Effector CD4-positive, alpha-beta T cell (primary cell): Measurements from ENCODE around the gene TCP11.
A peak's percentile ranks its signal among the peaks of the same experiment; 100 is the strongest.
"Not testable (repeated sequence)": the region's sequence is repeated elsewhere in the genome, so short reads cannot be mapped to it uniquely, and the experiment has no call there.

Experiments
- DNase-seq: peaks from one replicate; pipeline ENCODE4 v3.0.0-alpha.2; 2020

Gene TCP11

DNA sequence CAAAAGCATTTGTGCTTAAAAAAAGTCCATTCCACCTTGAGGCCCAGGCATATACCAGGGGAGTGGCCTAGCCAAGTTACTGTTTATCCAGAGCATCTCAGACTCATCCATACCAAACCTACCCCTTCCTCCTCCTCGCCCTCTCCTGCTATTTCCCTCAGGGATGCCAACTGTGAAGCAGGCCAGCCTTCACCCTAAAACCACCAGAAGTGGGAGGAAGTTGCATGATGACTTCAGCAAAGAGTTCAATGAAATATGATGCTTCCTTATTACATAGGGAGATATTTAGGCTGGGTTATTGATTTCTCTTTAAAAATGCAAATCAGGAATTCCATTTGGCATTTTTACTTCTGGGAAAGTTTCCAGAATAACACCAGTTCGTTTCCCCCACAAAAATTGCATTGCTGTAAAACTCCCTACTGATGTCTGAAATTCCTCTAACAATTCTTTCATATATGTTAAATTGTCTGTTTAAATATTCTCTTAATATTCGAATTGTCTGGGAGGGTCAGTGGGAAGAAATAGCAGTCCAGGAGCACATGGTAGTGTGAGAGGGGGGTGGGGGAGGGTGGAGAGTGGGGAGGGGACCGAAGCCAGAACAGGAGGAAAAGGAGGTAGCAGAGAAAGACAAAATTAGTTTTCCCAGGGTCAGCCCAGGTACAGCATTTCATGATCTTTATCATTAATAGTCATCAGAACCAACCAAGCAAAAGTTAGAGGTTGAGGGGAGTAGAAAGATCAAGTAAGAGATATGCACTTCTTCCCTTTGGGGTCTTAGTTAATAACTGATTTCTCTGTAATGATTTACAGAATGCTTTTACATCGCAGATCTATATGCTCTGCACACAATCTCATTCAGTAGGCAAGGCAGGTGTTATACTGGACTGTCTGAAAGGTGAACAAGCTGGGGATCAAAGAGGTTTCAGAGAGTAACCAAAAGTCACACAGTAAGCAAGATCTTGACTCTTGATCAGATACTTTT is 1.7 kb upstream of the TCP11 start:
- no peak for DNase-seq

- no peak for DNase-seq
Measured at GRCh38 chr6:35140639-35141006, 516 bp downstream of the TCP11 start.

DNA sequence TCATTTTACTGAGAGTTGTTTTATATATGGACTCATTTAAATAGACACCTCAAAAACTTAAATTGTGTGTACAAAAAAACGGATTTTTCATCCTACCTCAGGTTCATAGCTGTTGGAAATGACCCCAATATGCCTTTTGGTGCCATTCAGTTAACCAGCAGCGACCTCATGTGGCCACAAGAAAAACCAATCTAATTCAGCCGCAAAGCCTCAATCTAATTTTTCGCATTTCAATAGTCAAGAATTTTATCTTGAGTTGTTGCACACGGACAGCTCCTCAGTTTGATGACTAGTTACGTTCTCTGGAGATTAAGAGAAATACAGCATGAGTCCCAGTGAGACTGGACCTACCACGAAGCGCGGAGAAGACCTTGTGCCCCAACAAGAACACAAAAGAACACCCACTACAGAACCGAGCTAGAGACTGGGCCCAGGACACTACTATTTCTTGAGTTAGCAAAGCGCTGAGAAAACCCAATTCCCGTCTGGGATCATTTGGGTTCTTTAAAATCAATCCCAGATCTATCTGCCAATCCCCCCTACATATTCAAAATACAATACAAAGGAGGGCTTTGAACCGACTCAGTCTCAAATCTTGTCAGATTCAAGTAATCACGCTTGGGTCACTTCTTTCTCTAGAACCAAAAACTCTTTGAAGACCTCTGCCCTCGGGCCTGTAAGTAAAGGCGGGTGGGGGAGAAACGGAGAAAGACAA is 1.1 kb downstream of the TCP11 start:
- peak; percentile 24 for DNase-seq

DNA sequence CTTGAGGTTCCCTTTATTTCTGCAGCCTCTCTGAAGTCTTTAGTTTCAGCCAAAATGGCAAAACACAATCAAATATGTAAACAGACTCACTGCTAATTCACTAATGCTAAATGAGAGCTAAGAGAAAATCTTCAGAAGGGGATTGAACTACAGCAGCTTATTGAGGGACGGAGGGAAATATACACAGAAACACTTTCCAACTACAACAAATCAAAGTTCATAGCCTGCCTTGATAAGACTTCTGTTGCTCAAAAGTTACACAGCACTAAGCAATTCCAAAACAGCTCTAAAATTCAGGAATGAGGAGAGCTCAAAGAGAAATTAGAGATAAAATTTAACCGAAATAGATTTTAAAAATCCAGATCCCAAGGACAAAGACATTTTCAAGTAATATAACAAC is 1.7 kb downstream of the TCP11 start:
- no peak for DNase-seq

- DNase-seq, result not testable (repeated sequence)
Measured at GRCh38 chr6:35138191-35138590, 2.9 kb downstream of the TCP11 start.

- DNase-seq, result no peak
Measured at GRCh38 chr6:35136185-35136584, 5.0 kb downstream of the TCP11 start.

- no peak for DNase-seq
Measured at GRCh38 chr6:35128496-35128895, 12.6 kb downstream of the TCP11 start.

GRCh38 chr6:35128042-35128441 is 13.1 kb downstream of the TCP11 start:
- DNase-seq, result no peak

DNA sequence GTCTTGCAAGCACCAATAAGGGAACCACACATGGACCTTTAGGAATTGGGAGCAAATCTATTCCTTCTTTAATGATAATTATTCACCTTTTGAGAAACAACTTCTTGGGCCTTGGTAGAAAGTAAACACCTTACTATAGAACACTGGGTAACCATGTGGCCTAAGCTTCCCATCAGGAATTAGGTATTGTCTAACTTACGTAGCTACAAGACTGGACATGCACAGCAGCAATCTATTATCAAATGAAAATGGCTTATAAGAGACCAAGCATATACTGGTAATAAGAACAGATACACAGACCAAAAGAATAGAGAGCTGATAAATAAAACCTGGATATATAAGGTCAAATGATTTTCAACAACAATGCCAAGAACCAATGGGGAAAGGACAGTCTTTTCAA is 16.8 kb downstream of the TCP11 start:
- DNase-seq, result no peak

DNA sequence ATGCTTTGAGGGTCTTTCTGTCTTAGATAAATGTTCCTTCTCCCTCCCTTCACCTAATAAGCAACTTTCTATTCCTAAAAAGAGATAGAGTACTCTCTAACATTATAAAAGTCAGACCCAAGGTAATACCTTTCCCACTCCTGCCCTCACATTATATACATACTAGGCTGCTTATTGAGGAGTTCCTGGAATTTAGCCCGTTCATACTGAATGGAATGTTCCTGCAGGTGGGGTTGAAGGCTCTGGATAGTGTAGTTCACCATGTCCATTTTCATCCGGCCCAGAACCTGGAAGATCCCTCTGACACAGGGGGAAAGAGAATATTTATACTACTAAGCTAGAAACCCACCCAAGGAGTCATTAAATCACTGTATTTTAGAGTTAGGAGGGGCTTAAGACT is 20.4 kb downstream of the TCP11 start:
- DNase-seq, result no peak

DNA sequence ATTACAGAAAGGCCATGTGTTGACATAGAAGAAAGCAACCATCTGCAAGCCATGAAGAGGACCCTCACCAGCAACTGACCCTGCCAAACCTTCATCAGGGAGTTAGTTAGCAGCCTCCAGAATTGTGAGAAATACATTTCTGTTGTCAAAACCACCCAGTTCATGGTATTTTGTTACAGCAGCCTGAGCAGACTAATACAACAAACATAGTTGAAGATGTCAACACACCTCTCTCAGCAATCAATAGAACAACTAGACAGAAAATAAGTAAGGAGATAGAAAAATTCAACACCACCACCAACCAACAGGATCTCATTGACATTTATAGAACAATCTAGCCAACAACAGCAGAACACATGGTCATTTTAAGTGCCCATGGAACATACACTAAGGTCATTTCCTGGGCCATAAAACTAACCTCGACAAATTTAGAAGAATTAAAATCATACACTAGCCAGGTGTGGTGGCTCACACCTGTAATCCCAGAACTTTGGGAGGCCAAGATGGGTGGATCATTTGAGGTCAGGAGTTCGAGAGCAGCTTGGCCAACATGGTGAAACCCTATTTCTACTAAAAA is 32.7 kb downstream of the TCP11 start:
- DNase-seq, result no peak

DNA sequence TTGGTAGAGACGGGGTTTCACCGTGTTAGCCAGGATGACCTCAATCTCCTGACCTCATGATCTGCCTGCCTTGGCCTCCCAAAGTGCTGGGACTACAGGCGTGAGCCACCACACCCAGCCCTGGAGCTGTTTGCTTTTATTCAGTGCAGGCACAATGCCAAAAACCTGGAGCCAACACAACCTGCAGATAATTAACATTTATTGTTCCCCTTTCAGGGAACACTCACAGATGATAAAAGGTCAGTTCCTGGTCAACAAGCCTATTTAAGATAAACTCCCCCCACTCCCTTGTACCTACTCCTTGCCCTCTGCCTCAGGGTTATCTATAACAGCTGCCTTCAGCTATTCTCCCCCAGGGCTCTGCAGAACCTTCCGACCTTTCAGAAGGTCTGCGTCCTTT is 33.4 kb downstream of the TCP11 start:
- DNase-seq, result not testable (repeated sequence)

GRCh38 chr6:35107208-35107607 is 33.9 kb downstream of the TCP11 start:
- DNase-seq, result not testable (repeated sequence)

- not testable (repeated sequence) for DNase-seq
Measured at GRCh38 chr6:35106061-35106460, 35.1 kb downstream of the TCP11 start.

DNA sequence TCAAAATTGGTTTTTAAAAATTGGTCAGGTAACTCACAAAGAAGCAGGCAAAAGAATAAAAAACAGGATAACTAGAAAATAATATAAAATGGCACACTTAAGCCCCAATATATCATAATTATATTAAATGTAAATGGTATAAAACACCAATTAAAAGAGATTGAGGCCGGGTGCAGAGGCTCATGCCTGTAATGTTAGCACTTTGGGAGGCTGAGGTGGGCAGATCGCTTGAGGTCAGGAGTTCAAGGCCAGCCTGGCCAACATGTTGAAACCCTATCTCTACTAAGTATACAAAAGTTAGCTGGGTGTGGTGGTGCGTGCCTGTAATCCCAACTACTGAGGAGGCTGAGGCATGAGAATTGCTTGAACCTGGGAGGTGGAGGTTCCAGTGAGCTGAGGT is 36.1 kb downstream of the TCP11 start:
- no peak for DNase-seq

- DNase-seq, result no peak
Measured at GRCh38 chr6:35099116-35099515, 42.0 kb downstream of the TCP11 start.

GRCh38 chr6:35096129-35096862 is 44.8 kb downstream of the TCP11 start:
- no peak for DNase-seq

- no peak for DNase-seq
Measured at GRCh38 chr6:35094183-35094582, 47.0 kb downstream of the TCP11 start.

GRCh38 chr6:35093783-35094182 is 47.4 kb downstream of the TCP11 start:
- DNase-seq, result no peak

DNA sequence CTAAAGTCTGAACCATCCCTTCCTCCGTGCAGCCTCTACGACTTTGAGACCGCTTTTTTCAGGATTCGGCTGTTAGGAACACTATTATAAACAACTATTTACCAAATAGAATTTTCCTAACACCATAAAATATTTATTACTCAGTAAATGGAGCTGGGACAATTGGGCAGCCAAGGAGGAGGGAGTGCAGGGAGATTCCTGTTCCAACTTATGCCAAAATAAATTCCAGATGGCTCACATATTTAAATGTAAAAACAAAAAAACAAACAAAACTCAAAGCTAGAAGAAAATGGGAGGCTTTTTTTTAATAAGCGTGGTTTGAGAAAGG is 48.1 kb downstream of the TCP11 start:
- DNase-seq, result no peak

GRCh38 chr6:35092362-35093117 is 48.6 kb downstream of the TCP11 start:
- DNase-seq, result no peak

DNA sequence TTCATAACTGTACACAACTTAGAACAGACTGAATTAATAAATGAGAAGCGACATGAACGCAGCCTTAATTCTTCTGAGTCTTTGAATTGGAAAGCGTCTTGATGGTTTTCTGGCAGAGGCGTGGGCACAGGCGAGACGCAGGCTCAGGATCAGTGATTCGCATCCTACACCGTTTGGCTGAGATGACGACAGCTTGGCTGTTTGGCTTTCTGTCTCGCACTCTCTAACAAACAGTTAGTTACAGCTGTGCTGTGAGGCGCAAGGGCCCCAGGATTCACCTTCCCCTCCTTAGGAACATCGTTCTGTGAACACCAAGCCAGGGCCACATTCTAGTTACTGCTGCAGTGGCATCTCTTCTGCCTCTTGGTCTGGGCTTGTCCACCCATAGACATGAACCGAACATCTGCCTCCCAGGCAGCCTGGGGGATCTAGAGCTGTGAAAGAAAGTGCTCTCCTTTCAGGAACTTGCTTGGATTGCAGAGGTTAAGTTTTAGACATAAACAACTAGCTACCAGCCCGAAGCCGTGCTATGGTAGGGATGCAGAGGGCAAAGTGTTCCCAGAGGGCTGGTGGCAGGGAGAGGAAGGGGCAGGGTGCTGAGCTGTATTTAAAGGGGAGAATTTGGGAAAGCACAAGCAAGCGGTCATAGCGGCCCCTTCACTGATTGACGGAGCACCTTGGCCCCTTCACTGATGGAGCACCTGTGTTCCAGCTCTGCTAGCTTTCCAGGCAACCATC is 49.6 kb downstream of the TCP11 start:
- no peak for DNase-seq
